ENCODE measurements around the gene ZDHHC21.

ZDHHC21 gene

GRCh38 chr9:14652729-14653377, 40.4 kb downstream of the ZDHHC21 start:
- no peaks in the 10 kb centered on the region for H3F3A ChIP-seq (ENCODE audit: insufficient read depth, low read length)
- no peaks in the 10 kb centered on the region for H3K79me2 ChIP-seq (ENCODE audit: insufficient read depth, low read length)
- TF ChIP-seq CTCF (IDR thresholded peaks at IDR 0.05; ENCODE audit: low read length): peak; percentile 57
- TF ChIP-seq EZH2 (IDR thresholded peaks at IDR 0.05; ENCODE audit: borderline replicate concordance, low read length): no peak

DNA sequence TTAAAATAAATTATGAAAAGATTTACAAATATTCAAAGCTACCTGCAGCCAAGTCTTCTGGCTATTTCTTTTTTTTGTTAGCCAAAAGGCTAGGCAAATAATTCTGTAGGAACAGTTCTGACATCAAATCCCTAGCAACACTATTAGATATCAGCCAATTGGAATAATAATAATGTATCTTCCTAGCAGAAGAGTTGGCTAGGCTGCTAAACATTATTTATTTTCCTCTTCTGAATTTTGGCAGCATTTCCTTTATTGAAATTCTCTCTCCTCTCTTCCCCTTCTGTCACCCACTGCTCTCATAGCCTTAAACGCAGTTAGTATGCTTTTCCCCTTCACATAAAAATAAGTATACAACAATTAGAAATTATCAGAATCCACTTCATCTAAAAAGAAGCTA, 42.6 kb downstream of the ZDHHC21 start:
- H3K4me3 ChIP-seq (ENCODE audit: low read depth, low read length, poor library complexity, severe bottlenecking): no peak overlapping the region
- no peak overlapping the region for H3K4me2 ChIP-seq (ENCODE audit: low read length)
- H3K79me2 ChIP-seq (ENCODE audit: insufficient read depth, low read length): no peaks in the 10 kb centered on the region
- H3K9me3 ChIP-seq (ENCODE audit: low read length): peaks cover 16% of the 10 kb centered on the region
- H3K27ac ChIP-seq (ENCODE audit: low read depth, low read length, poor library complexity, severe bottlenecking): no peak overlapping the region
- H4K20me1 ChIP-seq (ENCODE audit: insufficient read depth, low read length): no peaks in the 10 kb centered on the region
- H3K4me1 ChIP-seq (ENCODE audit: insufficient read depth, low read length, severe bottlenecking): no peaks in the 10 kb centered on the region
- no peaks in the 10 kb centered on the region for H3K9me2 ChIP-seq (ENCODE audit: low read depth, low read length)
- no peak overlapping the region for H2AFZ ChIP-seq (ENCODE audit: low read length)
- no peaks in the 10 kb centered on the region for H3K27me3 ChIP-seq (ENCODE audit: insufficient read depth, low read length)
- peaks cover 17% of the 10 kb centered on the region for H3K36me3 ChIP-seq (ENCODE audit: insufficient read depth, low read length)
- H3K9ac ChIP-seq (ENCODE audit: low read length): no peak overlapping the region
- no peak for TF ChIP-seq CTCF (IDR thresholded peaks at IDR 0.05; ENCODE audit: low read length)
- TF ChIP-seq EZH2 (IDR thresholded peaks at IDR 0.05; ENCODE audit: borderline replicate concordance, low read length): no peak
- no peaks in the 10 kb centered on the region for H3F3A ChIP-seq (ENCODE audit: insufficient read depth, low read length)

More at GRCh38 chr9:14652729-14653377, 40.4 kb downstream of the ZDHHC21 start:
- H3K9ac ChIP-seq (ENCODE audit: low read length): no peak overlapping the region
- H3K9me3 ChIP-seq (ENCODE audit: low read length): peaks cover 16% of the 10 kb centered on the region
- H4K20me1 ChIP-seq (ENCODE audit: insufficient read depth, low read length): no peaks in the 10 kb centered on the region
- no peaks in the 10 kb centered on the region for H3K27me3 ChIP-seq (ENCODE audit: insufficient read depth, low read length)
- H3K9me2 ChIP-seq (ENCODE audit: low read depth, low read length): no peaks in the 10 kb centered on the region
- H3K4me1 ChIP-seq (ENCODE audit: insufficient read depth, low read length, severe bottlenecking): no peaks in the 10 kb centered on the region
- peaks cover 35% of the 10 kb centered on the region for H3K36me3 ChIP-seq (ENCODE audit: insufficient read depth, low read length)
- H2AFZ ChIP-seq (ENCODE audit: low read length): no peak overlapping the region
- H3K27ac ChIP-seq (ENCODE audit: low read depth, low read length, poor library complexity, severe bottlenecking): no peak overlapping the region
- H3K4me2 ChIP-seq (ENCODE audit: low read length): no peak overlapping the region
- no peak overlapping the region for H3K4me3 ChIP-seq (ENCODE audit: low read depth, low read length, poor library complexity, severe bottlenecking)

DNA sequence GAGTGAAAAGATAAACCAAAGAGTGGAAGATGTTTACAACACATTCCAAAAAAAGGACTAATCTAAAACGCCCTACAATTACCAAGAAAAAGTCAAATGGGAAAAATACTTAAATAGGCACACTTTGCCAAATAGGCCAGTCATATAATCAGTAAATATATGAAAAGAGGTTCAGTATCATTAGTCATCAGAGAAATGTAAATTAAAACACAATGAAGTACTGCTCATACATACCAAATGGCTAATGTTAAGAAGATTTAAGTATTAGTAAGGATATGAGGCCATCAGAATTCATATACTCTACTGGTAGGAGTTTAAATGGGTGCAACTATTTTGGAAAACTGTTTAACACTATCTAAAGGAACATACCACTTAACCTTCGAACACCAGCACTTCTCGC, 47.6 kb downstream of the ZDHHC21 start:
- Histone ChIP-seq H3K9ac (ENCODE audit: low read length) (no peak overlapping the region), H4K20me1 (ENCODE audit: insufficient read depth, low read length) (no peaks in the 10 kb centered on the region), H2AFZ (ENCODE audit: low read length) (no peak overlapping the region), H3K79me2 (ENCODE audit: insufficient read depth, low read length) (no peaks in the 10 kb centered on the region), H3K27me3 (ENCODE audit: insufficient read depth, low read length) (no peaks in the 10 kb centered on the region), H3K4me3 (ENCODE audit: low read depth, low read length, poor library complexity, severe bottlenecking) (no peak overlapping the region), H3K4me1 (ENCODE audit: insufficient read depth, low read length, severe bottlenecking) (no peaks in the 10 kb centered on the region), H3K27ac (ENCODE audit: low read depth, low read length, poor library complexity, severe bottlenecking) (no peak overlapping the region), H3K4me2 (ENCODE audit: low read length) (no peak overlapping the region), H3K36me3 (ENCODE audit: insufficient read depth, low read length) (no peaks in the 10 kb centered on the region), H3K9me2 (ENCODE audit: low read depth, low read length) (no peaks in the 10 kb centered on the region), H3F3A (ENCODE audit: insufficient read depth, low read length) (no peaks in the 10 kb centered on the region), H3K9me3 (ENCODE audit: low read length) (no peaks in the 10 kb centered on the region)
- TF ChIP-seq CTCF (IDR thresholded peaks at IDR 0.05; ENCODE audit: low read length): no peak
- TF ChIP-seq EZH2 (IDR thresholded peaks at IDR 0.05; ENCODE audit: borderline replicate concordance, low read length): no peak
